Adrenal gland (tissue), 12 donors: ENCODE results near the gene GPRIN2. TPM values are rescaled to one million over a fixed set of nuclear protein-coding genes. Genes with fewer than 3 reads are reported as not detected.
A peak's percentile ranks its signal among the peaks of the same experiment; 100 is the strongest.
"Not testable (repeated sequence)": the region's sequence is repeated elsewhere in the genome, so short reads cannot be mapped to it uniquely, and the experiment has no call there.

Experiments used
- DNase-seq, 7 donors: peaks; one replicate each; pipeline ENCODE4 v3.0.0-alpha.2; 2019 to 2020
- H3K27ac ChIP-seq, 5 donors: fragments of 200-600 bp; sonication (generic) in 4 of 5; 1 replicate in 3 of 5; 2 replicates in 2 of 5; pipeline versions ENCODE4 v1.5.1 to v1.8.0; 2016 to 2020; ENCODE audit warnings: mild to moderate bottlenecking in 1 of 5
- H3K27me3 ChIP-seq: fragments of 200-600 bp; 2 replicates; pipeline ENCODE4 v1.8.0; 2021
- H3K36me3 ChIP-seq, 2 donors: fragments of 200-600 bp; replicated peaks in 1 of 2; 1 replicate in 1 of 2; 2 replicates in 1 of 2; pipeline versions ENCODE4 v1.5.1 to v1.8.0; 2018 to 2022
- H3K4me1 ChIP-seq, 2 donors: fragments of 200-600 bp; replicated peaks in 1 of 2; 1 replicate in 1 of 2; 2 replicates in 1 of 2; pipeline versions ENCODE4 v1.5.1 to v1.8.0; 2018 to 2021
- H3K4me3 ChIP-seq, 4 donors: fragments of 200-600 bp; sonication (generic) in 3 of 4; one replicate each; pipeline ENCODE4 v1.5.1; 2016 to 2018
- H3K9me3 ChIP-seq, 3 donors: fragments of 200-600 bp; sonication (generic) in 1 of 3; replicated peaks in 1 of 3; 1 replicate in 2 of 3; 2 replicates in 1 of 3; pipeline versions ENCODE4 v1.5.1 to v1.8.0; 2016 to 2021
- POLR2A ChIP-seq, 2 donors: fragments of 450-650 bp; IDR thresholded peaks; one replicate each; pipeline ENCODE4 v1.6.1; 2017; ENCODE audit warnings: antibody characterized with exemption in 2 of 2, mild to moderate bottlenecking in 2 of 2, moderate library complexity in 1 of 2
- WGBS, 4 donors: extraction: QIAGEN DNeasy Blood & Tissue Kit in 2 of 4; methylation state at CpG; one replicate each; pipeline versions ENCODE4 v1.1.5 to v1.1.7; 2013 to 2017; 5-methylcytosine and 5-hydroxymethylcytosine counted together
- intact Hi-C, 2 donors: fragments of 100-400 bp; cut with DNase I; formaldehyde crosslinking; loops; one replicate each; pipeline versions ENCODE4 v1.14.1 to v1.15.0; 2022 to 2023
- polyA plus RNA-seq, 3 donors: library from polyadenylated mRNA; stranded (reverse); fragments of 200-250 nt in 2 of 3; fragments of 350-450 nt in 1 of 3; fragmentation: Illumina TruSeq in 1 of 3; extraction: RNeasy Lipid Tissue Mini Kit (QIAGEN cat#74804) in 1 of 3; gene quantifications; one replicate each; pipeline ENCODE4 v1.2.3, GENCODE V29; 2013 to 2014
- total RNA-seq, 9 donors: library from RNA; depleted of rRNA in 4 of 9; stranded (reverse); fragments of >200 nt in 4 of 9; fragments of 120-200 nt in 1 of 9; fragmentation: NEBNext Ultra II Directional in 1 of 9; extraction: Animal tissue kit (Norgen Biotek cat#: 25700) in 1 of 9; gene quantifications; one replicate each; pipeline versions ENCODE4 v1.1.0 to v1.2.4, GENCODE V29; 2013 to 2023
- TF ChIP-seq, protein P1 (sequence below), 6 experiments: fragments of 450-650 bp in 4 of 6; fragments of 200-600 bp in 2 of 6; sonication (generic) in 1 of 6; IDR thresholded peaks; 1 replicate in 5 of 6; 2 replicates in 1 of 6; pipeline versions ENCODE4 v1.5.1 to v1.8.0; 2016 to 2021; ENCODE audit warnings: antibody characterized with exemption in 6 of 6, mild to moderate bottlenecking in 2 of 6, moderate library complexity in 1 of 6
- donor health status: healthy with polysubstance abuse.
- donor health status: Bipolar disorder and iron deficiency.
- donor health status: DM: yes; HTN: yes; CAD: no.
- donor health status: DM: no; HTN: no; CAD: no.
- donor health status: DM: no; HTN: no; CAD: no.
- donor health status: DM: yes; HTN: yes; CAD: no.

The GPRIN2 gene
- total and polyA plus RNA-seq, 12 donors, result 0.17 to 0.56 (median 0.28) TPM; not detected in 7

DNA sequence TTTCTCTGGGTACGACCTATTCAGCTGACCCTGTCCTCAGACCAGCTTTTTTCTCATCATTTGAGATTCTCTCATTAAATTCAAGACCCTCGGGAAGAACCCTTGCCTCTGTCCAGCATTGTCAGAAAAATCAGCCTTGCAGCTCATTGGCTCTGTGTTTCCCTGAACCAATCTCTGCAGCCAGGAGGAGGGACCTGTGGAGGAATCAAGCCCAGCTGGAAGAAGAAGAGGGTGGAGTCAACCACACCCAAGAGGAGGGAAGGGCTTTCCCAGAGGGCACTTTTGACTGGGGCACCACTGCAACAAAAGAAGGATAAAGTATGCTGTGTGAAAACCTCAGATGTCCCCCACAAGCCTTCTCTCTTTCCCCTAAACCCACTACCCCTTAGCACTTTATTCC lies 14.2 kb upstream of the GPRIN2 start:
- H3K4me3 ChIP-seq, DNase-seq, H3K4me1 ChIP-seq, H3K27me3 ChIP-seq, H3K27ac ChIP-seq, H3K36me3 ChIP-seq, intact Hi-C loops, H3K9me3 ChIP-seq: not testable (repeated sequence)
- WGBS, 4 donors, result no CpG with 5 or more reads among the region's 2 CpGs

DNA sequence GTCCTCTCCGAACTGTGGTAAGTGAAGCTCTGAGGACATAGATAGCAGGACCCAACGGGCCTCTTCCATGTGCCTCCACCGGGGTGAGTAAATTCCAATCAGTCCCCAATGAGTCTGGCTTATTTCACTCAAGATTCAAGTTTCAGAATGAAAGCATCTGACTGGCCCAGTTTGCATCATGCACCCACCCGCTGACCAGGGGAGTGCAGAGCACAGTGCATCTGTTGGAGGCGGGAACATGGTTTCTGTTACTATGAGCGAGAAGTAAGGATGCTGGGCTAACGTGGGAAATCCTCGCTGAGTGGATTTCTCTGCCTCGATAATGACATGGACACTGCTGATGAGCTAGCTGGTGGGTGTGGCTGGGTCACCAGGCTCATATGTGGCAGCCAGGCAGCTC lies 10.7 kb upstream of the GPRIN2 start:
- DNase-seq, H3K4me3 ChIP-seq, H3K27me3 ChIP-seq, intact Hi-C loops, H3K4me1 ChIP-seq, H3K27ac ChIP-seq, H3K36me3 ChIP-seq, H3K9me3 ChIP-seq: not testable (repeated sequence)
- 83 to 94% (median 83%) methylated on average over 2 to 4 of the region's 9 CpGs; no CpG with 5 or more reads in 1 of the 4 donors for WGBS, 4 donors

DNA sequence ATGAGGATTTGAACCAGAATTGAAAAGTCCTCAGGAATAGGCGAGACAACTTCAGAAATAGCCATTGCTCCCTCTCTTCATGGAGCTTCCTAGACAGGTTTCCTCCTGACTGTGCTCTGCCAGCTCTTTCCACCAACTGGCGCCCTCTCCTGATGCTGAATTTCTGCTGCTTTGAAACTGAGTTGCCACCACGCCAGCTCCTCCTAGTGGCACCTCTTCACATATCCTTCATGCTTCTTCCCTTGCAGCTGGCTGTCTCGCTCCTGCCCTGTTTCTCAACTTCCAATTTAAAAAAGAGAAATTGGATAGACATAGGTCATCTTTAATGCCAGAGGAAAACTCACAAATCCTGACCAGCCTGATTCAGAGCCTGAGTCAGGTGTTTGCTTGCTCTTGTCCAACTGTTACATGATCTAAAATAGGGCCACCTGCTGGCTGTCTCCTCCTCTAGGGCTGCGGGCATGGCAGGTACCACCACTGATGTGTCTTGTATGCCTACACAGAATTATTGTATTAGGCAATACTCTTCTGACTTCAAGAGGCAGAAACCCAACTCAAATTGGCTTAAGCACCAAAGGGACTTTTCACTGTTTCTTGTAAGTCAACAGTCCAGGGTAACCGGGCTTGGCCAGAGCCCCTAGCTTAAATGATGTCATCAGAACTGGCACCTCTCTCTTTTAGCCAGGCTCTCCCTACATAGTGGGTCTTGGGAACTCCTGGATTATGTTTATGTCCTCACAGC lies 9.3 kb upstream of the GPRIN2 start:
- H3K27ac ChIP-seq, H3K9me3 ChIP-seq, H3K36me3 ChIP-seq, H3K4me3 ChIP-seq, H3K27me3 ChIP-seq, H3K4me1 ChIP-seq, intact Hi-C loops: not testable (repeated sequence)
- TF ChIP-seq, protein P1, sequence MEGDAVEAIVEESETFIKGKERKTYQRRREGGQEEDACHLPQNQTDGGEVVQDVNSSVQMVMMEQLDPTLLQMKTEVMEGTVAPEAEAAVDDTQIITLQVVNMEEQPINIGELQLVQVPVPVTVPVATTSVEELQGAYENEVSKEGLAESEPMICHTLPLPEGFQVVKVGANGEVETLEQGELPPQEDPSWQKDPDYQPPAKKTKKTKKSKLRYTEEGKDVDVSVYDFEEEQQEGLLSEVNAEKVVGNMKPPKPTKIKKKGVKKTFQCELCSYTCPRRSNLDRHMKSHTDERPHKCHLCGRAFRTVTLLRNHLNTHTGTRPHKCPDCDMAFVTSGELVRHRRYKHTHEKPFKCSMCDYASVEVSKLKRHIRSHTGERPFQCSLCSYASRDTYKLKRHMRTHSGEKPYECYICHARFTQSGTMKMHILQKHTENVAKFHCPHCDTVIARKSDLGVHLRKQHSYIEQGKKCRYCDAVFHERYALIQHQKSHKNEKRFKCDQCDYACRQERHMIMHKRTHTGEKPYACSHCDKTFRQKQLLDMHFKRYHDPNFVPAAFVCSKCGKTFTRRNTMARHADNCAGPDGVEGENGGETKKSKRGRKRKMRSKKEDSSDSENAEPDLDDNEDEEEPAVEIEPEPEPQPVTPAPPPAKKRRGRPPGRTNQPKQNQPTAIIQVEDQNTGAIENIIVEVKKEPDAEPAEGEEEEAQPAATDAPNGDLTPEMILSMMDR (IDR thresholded peaks at IDR 0.05), result peak; percentile 47 to 81 (median 69)
- WGBS, 4 donors, result 0 to 6% (median 3%) methylated on average over 3 to 4 of the region's 6 CpGs
- peak; percentile 57 to 89 (median 79) for DNase-seq

DNA sequence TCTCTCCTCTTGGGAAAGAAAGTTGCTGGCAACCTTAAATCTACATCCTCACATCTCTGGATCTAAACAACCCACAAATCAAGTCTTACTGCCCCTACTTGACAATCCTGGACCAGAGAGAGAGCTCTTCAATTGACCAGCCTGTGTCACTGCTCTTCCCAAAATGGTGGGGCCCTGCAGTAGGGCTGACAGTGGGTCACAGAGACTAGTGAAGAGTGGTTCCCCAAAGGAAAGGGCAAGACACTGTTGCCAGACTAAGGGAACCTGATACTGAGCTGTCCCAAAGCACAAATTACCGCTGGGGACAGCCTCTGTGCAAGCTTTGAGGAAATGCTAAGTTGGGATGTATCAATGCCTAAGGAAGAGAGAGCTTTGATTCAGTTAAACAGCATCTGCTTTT lies 4.5 kb upstream of the GPRIN2 start:
- no peak for TF ChIP-seq POLR2A (IDR thresholded peaks at IDR 0.05)
- TF ChIP-seq, protein P1 (IDR thresholded peaks at IDR 0.05), result no peak
- 65 to 96% (median 77%) methylated on average over 1 of the region's 1 CpG for WGBS, 4 donors

DNA sequence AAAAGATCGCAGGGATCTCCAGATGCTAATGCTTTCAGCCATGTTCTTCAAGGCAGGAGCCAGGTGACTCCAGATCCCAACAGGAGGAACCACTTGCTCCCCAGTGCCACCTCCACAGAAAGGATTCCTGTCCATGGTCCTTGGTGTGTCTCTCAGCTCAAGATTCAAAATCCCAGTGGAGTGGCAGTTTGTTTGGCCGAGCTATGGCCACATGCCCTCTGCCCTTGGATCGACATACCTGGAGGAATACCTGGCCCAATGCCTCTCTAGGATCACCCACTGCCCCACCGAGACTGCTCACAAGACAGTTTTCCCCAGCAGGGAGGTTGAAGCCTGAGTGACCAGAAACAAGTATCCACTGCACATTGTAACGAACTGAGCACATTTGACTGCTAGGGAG lies 3.9 kb upstream of the GPRIN2 start:
- intact Hi-C loops, result no loop called here
- no peaks in the 10 kb centered on the region for H3K9me3 ChIP-seq
- TF ChIP-seq POLR2A (IDR thresholded peaks at IDR 0.05), result no peak
- TF ChIP-seq, protein P1 (IDR thresholded peaks at IDR 0.05), result no peak
- H3K36me3 ChIP-seq, result no peaks in the 10 kb centered on the region
- H3K27ac ChIP-seq, result no peak overlapping the region
- WGBS, 4 donors, result 64 to 76% (median 72%) methylated on average over 5 of the region's 5 CpGs
- no peak overlapping the region for H3K4me3 ChIP-seq
- H3K27me3 ChIP-seq, result peaks cover 42% of the 10 kb centered on the region
- peaks cover 6 to 11% of the 10 kb centered on the region in 2 donors for H3K4me1 ChIP-seq
- peak in 5 of 7 donors; percentile 5 to 42 (median 13) for DNase-seq

More for the DNA sequence above, 4.5 kb upstream of the GPRIN2 start:
- peaks cover 6 to 8% of the 10 kb centered on the region in 2 donors for H3K4me1 ChIP-seq
- no peak overlapping the region for H3K4me3 ChIP-seq
- H3K27me3 ChIP-seq, result peaks cover 36% of the 10 kb centered on the region
- no peak overlapping the region for H3K27ac ChIP-seq
- no peaks in the 10 kb centered on the region for H3K36me3 ChIP-seq
- intact Hi-C loops, result no loop called here
- no peaks in the 10 kb centered on the region for H3K9me3 ChIP-seq
- DNase-seq, result peak in 1 of 7 donors; percentile 13
